K562 (cell line): ENCODE data around the gene ARHGEF17. TPM values are rescaled to one million over a fixed set of nuclear protein-coding genes. Genes with fewer than 3 reads are reported as not detected.

Experiments used
- BRD9 ChIP-seq: fragments of 450-650 bp; IDR thresholded peaks from 2 replicates; pipeline ENCODE4 v1.6.1; 2018; ENCODE audit warnings: low read depth; ENCODE audit not compliant: partially characterized antibody
- CREBBP ChIP-seq: IDR thresholded peaks from one replicate; pipeline ENCODE4 v1.6.1; 2012; ENCODE audit warnings: low read depth, mild to moderate bottlenecking, control low read depth, inconsistent platforms, low read length
- ELF1 ChIP-seq: fragments of 200-800 bp; sonication (Bioruptor generic); IDR thresholded peaks from 2 replicates; pipeline ENCODE4 v1.6.1; 2016; ENCODE audit warnings: missing genetic modification characterization, missing compliant biosample characterization
- HMGN3 ChIP-seq: IDR thresholded peaks from 2 replicates; pipeline ENCODE4 v1.6.1; 2011; ENCODE audit warnings: borderline replicate concordance, low read depth, mild to moderate bottlenecking, mixed read lengths, low read length; ENCODE audit not compliant: insufficient read length; ENCODE audit errors: extremely low read depth
- MIER1 ChIP-seq: fragments of 450-650 bp; IDR thresholded peaks from 2 replicates; pipeline ENCODE4 v1.6.1; 2016; ENCODE audit warnings: antibody characterized with exemption, mild to moderate bottlenecking, low read depth
- NFATC3 ChIP-seq: fragments of 450-650 bp; IDR thresholded peaks from 2 replicates; pipeline ENCODE4 v1.6.1; 2017; ENCODE audit warnings: mild to moderate bottlenecking
- PHB ChIP-seq: fragments of 250-450 bp; sonication (Bioruptor Pico); IDR thresholded peaks from 2 replicates; pipeline ENCODE4 v1.5.0; 2021
- SIN3B ChIP-seq: fragments of 450-650 bp; IDR thresholded peaks from 2 replicates; pipeline ENCODE4 v1.6.1; 2017; ENCODE audit warnings: low read depth, mild to moderate bottlenecking, moderate library complexity
- TBL1XR1 ChIP-seq, 2 experiments: IDR thresholded peaks; 2 replicates each; pipeline ENCODE4 v1.6.1; 2012; ENCODE audit warnings: improper control_type of control experiment in 2 of 2, low read length in 2 of 2, mild to moderate bottlenecking in 1 of 2
- ZNF184 ChIP-seq: sonication (generic); formaldehyde crosslinking; IDR thresholded peaks from 2 replicates; pipeline ENCODE4 v1.5.0; 2020; ENCODE audit warnings: missing genetic modification reagents
- ZNF778 ChIP-seq: fragments of 450-650 bp; formaldehyde crosslinking; IDR thresholded peaks from 2 replicates; pipeline ENCODE4 v1.4.0; 2020; ENCODE audit warnings: mild to moderate bottlenecking, moderate library complexity
- polyA plus RNA-seq, 8 experiments: library from polyadenylated mRNA; depleted of rRNA in 4 of 8; stranded (reverse) in 5 of 8; unstranded in 3 of 8; fragments of >200 nt; fragmentation: Nextera tagmentation in 2 of 8; fragmentation: Illumina TruSeq in 1 of 8; extraction: Ambion mirVana in 2 of 8; extraction: Trizol in 1 of 8; gene quantifications; 2 replicates each; pipeline versions ENCODE4 v1.2.1 to v1.2.3, GENCODE V29; 2011 to 2014; ENCODE audit warnings: inconsistent platforms in 1 of 8, missing spikeins in 1 of 8
- total RNA-seq, 7 experiments: library from RNA; depleted of rRNA in 6 of 7; stranded (reverse); fragments of >200 nt in 6 of 7; fragmentation: Illumina TruSeq in 2 of 7; extraction: Trizol in 2 of 7; gene quantifications; 2 replicates each; pipeline versions ENCODE4 v1.2.1 to v1.2.3, GENCODE V29; 2011 to 2021; ENCODE audit warnings: low replicate concordance in 1 of 7
- TF ChIP-seq, protein P1 (sequence below), 2 experiments: fragments of 450-650 bp in 1 of 2; sonication (generic) in 1 of 2; formaldehyde crosslinking in 1 of 2; IDR thresholded peaks; 2 replicates each; pipeline versions ENCODE4 v1.7.1 to v1.9.0; 2016 to 2022; ENCODE audit warnings: inconsistent platforms in 1 of 2, mild to moderate bottlenecking in 1 of 2, missing genetic modification reagents in 1 of 2
- TF ChIP-seq, protein P2 (sequence below), 3 experiments: IDR thresholded peaks in 2 of 3; conservative IDR thresholded peaks in 1 of 3; 2 replicates each; pipeline ENCODE4 v1.5.1; 2011 to 2012; ENCODE audit warnings: low read length in 3 of 3, mild to moderate bottlenecking in 3 of 3, control low read depth in 2 of 3, improper control_type of control experiment in 1 of 3, inconsistent platforms in 1 of 3, low read depth in 1 of 3, mixed read lengths in 1 of 3, moderate library complexity in 1 of 3; ENCODE audit not compliant: insufficient read depth in 2 of 3

ARHGEF17 gene
- total and polyA plus RNA-seq, 9 of the 15 experiments (the other 6 are each of a cell fraction or from before 2014, with no cell fraction given) = 0.04 to 0.68 (median 0.10) TPM; not detected in 2

DNA sequence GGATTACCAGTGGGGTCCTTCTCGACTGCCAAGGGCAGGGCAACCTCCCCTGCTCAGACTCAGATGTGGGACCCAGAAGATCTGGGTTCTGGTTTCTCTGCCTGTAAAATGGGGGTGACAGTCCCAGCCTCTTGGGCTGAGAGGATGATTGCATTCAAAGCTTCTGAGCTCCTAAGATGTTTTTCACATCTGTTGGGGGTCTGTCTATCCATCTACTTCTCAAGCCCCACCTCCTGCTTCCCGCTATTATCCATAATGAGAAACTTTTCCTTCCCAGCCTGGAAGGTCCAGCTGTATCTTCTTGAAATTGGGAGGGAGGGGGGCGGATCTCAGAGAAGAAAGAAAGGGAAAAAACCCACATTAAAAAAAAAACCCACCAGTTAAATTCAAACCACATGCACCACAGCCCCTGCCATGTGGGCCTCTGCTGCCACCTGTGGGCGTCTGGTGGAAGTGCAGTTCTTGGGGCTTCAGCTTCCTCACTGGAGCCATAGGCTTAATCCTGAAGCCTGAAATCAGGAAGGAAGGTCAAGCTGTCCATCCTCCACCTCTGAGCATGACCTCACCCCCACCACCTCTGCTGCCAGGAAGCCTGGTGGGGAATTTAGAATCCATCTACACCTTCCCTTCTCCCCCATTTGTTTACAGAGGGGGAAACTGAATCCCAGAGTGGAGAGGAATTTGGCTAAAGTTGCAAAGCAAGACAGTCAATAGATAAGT is 27.3 kb downstream of the ARHGEF17 start (continued):
- TF ChIP-seq, protein P1, sequence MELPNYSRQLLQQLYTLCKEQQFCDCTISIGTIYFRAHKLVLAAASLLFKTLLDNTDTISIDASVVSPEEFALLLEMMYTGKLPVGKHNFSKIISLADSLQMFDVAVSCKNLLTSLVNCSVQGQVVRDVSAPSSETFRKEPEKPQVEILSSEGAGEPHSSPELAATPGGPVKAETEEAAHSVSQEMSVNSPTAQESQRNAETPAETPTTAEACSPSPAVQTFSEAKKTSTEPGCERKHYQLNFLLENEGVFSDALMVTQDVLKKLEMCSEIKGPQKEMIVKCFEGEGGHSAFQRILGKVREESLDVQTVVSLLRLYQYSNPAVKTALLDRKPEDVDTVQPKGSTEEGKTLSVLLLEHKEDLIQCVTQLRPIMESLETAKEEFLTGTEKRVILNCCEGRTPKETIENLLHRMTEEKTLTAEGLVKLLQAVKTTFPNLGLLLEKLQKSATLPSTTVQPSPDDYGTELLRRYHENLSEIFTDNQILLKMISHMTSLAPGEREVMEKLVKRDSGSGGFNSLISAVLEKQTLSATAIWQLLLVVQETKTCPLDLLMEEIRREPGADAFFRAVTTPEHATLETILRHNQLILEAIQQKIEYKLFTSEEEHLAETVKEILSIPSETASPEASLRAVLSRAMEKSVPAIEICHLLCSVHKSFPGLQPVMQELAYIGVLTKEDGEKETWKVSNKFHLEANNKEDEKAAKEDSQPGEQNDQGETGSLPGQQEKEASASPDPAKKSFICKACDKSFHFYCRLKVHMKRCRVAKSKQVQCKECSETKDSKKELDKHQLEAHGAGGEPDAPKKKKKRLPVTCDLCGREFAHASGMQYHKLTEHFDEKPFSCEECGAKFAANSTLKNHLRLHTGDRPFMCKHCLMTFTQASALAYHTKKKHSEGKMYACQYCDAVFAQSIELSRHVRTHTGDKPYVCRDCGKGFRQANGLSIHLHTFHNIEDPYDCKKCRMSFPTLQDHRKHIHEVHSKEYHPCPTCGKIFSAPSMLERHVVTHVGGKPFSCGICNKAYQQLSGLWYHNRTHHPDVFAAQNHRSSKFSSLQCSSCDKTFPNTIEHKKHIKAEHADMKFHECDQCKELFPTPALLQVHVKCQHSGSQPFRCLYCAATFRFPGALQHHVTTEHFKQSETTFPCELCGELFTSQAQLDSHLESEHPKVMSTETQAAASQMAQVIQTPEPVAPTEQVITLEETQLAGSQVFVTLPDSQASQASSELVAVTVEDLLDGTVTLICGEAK (IDR thresholded peaks at IDR 0.05) = no peak
- TF ChIP-seq, protein P1 (CRISPR knock-in tag; IDR thresholded peaks at IDR 0.05) = no peak
- TF ChIP-seq MIER1 (no peak), HMGN3 (no peak), BRD9 (peak; percentile 29), ZNF778 (CRISPR knock-in tag) (no peak), ELF1 (tag) (no peak), CREBBP (no peak), NFATC3 (no peak), PHB (no peak), ZNF184 (CRISPR knock-in tag) (no peak), TBL1XR1 (IDR thresholded peaks at IDR 0.05; ENCODE audit: low read length in 2 of 2) (no peak), SIN3B (no peak)
- TF ChIP-seq, protein P2, sequence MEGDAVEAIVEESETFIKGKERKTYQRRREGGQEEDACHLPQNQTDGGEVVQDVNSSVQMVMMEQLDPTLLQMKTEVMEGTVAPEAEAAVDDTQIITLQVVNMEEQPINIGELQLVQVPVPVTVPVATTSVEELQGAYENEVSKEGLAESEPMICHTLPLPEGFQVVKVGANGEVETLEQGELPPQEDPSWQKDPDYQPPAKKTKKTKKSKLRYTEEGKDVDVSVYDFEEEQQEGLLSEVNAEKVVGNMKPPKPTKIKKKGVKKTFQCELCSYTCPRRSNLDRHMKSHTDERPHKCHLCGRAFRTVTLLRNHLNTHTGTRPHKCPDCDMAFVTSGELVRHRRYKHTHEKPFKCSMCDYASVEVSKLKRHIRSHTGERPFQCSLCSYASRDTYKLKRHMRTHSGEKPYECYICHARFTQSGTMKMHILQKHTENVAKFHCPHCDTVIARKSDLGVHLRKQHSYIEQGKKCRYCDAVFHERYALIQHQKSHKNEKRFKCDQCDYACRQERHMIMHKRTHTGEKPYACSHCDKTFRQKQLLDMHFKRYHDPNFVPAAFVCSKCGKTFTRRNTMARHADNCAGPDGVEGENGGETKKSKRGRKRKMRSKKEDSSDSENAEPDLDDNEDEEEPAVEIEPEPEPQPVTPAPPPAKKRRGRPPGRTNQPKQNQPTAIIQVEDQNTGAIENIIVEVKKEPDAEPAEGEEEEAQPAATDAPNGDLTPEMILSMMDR (IDR thresholded peaks at IDR 0.05 in 2 of 3, conservative IDR thresholded peaks at IDR 0.05 in 1 of 3; ENCODE audit: insufficient read depth in 2 of 3, low read depth in 1 of 3, low read length in 3 of 3) = peak; percentile 94 to 97 (median 94)
